Effector CD4-positive, alpha-beta T cell (primary cell): Measurements from ENCODE around the gene PIBF1.
"Not testable (repeated sequence)": the region's sequence is repeated elsewhere in the genome, so short reads cannot be mapped to it uniquely, and the experiment has no call there.

ENCODE experiments used
- DNase-seq: peaks from one replicate; pipeline ENCODE4 v3.0.0-alpha.2; 2020

Gene PIBF1

DNA sequence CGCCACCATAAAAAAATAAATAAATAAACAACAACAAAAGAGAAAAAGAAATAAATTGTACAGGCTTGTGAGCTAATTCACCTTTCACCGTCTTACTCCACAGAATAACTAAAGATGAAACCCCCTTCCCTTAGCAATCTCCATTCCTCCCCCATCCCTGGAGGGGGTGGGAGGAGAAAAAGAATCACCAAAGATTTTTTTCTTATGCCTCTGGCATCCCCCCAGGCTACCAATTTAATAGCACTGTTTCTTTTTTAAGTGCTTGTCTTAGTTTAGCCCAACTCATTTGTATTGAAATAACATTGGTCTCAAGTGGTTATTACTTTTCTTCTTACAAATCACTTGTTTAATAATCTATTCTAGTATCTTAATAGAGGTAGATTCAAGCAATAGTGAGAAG is 253.0 kb downstream of the PIBF1 start:
- no peak for DNase-seq

DNA sequence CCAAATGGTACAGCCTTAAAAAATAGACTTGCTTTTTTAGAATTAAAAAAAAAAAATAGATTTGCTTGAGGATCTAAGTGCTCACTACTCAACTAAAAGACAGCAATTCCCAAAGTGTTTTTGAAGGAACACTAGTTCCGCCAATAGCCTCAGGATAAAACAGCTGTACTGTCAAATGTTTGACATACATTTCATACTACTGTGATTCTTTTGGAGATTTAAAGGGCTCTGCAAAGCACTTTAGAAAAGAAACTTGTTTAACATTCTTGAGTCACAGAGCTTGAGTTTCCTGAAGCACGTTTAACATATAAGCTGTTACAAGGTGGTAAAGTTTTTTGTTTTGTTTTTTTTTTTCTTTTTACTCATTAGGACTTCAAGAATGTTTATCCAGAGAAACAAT is 253.7 kb downstream of the PIBF1 start:
- no peak for DNase-seq

GRCh38 chr13:73036566-73036965 is 254.6 kb downstream of the PIBF1 start:
- no peak for DNase-seq

- DNase-seq = no peak
These were observed 256.1 kb downstream of the PIBF1 start for GRCh38 chr13:73038064-73038463.

DNA sequence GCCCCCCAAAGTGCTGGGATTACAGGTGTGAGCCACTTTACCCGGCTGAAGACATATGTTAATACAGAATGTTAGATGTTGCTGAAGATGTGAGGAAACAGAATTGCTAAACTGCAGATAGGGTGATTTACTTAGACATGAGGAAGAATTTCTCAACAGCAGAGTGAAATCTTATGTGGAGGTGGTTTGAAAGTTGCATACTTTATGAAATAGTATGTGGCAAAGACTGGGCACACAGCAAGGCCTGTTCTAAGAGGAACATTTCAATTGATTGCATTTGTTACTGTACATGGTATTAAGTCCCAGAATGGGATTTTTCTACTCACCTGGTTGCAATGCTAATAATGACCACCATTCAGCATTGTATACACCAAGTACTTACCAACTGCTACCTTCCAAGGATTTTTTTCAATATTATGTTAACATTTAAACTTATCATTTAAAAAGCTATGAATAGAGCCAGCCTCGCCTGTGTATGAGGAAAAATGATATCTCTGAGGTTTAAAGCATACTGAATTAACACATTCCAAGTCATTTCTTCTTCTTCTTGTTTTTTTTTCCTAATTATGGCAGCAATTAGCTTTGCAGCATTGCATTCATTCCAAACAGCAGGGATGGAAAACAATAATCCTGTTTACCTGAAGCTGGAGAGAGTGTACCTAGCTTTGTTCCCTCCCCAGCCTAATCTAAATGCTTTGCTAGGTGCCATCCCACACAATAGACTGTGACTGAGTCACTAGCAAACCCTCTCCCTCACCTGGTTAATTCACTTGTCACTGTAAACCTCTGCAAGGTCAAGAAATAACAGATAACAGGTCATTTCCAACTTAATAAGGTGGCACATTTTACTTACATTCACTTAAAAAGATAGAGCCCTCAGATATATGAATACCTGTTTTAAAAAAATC is 257.5 kb downstream of the PIBF1 start:
- no peak for DNase-seq

DNA sequence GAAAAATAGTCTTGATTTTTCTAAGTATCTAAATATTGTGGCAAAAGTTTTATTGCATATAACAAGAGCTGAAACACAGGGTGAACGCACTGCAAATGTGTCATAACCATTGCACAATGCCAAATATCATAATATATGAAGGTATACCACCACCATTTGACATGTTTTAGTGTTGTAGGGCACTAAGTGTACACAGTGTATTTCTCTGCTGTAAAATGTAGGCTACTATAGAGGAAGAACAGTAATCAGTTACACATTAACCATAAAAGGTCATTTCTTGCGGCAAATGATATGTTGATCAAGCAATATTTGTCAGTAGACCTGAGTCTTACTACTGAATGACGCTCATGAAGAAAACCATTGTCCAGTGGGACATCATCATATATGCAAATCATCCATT is 258.6 kb downstream of the PIBF1 start:
- DNase-seq = no peak

DNA sequence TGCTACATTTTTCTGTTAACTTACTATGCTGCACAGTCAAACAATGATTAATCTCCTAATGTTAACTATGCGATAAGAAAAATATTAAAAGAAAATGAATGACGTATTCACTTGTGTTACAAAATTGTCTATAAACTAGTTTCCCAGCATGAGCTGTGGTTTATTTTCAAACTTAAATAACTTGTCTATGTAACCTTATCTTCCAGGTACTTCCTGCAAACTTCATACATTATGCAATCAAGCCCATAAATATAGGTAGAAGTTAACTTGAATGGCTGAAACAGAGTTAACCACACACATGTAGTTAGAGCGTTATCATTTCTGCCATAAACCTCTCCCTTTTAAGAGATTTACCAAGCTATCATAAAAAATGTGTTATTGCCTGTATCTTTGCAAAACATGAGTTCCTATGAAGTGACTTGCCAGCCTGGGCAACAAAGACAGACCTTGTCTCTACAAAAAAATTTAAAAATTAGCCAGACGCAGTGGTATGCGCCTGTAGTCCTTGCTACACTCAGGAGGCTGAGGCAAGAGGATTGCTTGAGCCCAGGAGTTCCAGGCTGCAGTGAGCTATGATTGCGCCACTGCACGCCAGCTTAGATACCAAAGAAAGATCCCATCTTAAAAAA is 259.1 kb downstream of the PIBF1 start:
- no peak for DNase-seq

GRCh38 chr13:73045031-73045430 is 263.1 kb downstream of the PIBF1 start:
- DNase-seq = no peak

- DNase-seq = not testable (repeated sequence)
These were observed 266.7 kb downstream of the PIBF1 start for GRCh38 chr13:73048615-73049014.

DNA sequence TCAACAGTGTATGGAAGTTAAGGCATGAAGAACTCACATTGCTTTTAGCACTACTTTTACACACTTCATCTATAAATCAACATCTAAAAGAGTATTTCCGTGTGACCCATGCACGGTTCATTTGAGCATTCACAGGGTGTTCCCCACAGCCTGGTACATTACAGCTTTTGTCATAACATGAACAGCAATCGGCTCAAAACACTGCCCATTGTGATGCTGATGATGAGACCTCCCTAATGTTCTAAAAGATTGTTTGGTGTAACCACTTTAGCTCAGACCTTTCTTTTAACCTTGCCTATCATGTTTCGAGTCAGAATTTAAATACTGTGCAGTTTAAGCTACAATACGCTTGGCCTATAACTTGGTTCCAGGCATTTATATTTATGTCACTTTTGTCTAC is 272.8 kb downstream of the PIBF1 start:
- no peak for DNase-seq

DNA sequence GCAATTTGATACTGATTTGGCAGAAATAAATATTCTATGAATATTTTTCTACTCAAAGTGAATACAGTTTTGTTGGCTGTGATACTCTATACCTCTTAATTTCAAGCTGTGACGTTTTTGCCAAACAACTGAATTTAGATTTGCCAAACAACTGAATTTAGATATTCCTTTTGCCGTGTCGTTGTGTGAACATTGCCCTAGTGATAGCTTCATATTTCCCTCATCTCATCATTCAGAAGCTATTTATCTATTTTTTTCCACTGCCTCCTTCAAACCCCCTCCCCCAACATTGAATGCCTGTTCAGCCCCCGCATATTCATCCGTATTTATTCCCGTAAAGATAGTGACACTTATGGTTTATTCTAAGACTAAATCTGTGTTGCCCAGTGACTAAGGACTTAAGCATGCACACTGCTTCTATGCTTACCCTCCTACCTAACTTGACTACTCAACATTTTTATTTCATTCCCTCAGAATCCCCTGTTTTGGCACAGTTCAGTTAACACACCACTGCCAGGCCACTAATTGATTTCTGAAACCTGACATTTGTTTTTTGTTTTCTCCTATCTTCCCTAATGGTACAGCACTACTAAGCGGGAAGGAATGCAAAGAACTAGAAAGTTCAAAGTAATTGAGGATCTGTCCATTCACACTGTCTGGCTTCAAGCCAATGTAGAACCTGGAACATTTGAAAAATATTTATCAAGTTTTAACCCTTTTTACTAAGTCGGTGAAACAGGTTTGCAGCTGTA is 274.1 kb downstream of the PIBF1 start:
- no peak for DNase-seq

DNA sequence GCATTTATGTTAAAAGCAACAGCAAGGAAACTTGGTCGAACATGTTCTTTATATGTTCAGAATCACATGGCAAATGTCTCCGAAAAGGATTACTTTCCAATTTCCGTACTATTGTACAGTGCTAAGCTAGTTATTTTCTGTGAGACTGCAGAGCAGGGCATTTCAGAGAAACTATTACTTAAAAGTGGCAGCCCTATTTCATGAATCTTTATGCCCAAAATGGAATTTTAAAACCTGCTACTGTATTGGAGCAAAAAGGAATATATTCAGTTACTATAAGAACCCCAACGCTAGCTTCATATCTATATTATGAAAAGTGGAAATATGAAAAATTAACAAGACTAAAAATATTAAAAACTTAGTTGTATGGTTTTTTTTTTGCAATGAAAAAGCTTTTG is 274.6 kb downstream of the PIBF1 start:
- DNase-seq = no peak

DNA sequence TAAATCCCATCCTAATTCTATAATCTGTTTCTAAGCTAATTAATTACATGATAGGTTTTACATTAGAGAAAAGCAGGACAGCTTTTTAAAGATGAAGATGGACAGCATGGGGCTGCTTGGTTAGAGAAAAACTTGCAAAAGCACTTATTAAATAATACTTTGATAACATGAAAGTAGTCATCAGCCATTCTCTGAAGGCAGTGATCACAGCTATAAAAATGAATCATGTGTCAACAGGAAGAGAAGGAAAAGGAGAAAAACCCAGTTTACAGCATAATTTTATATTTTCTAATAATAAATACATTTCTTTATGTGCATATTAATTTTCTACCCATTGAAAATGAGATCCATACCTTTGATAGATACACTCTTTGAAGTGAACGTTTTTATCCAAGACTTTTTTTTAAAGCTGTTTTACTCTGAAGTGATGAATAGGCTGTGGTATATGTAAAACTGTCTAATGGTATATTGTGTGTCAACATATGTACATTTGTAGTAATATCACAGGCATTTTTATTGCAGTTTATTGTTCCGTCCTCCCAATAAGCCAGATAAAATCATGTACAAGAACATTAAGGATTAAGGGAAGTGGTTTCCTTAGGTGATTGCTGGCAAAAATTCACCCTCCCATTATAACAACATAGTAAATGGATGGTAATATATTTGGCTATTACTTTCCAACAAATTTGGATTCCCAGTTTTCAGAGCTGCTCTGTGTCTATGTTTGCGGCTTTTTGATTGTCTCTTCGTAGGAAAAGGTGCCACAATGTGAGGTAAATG is 275.5 kb downstream of the PIBF1 start:
- DNase-seq = no peak

DNA sequence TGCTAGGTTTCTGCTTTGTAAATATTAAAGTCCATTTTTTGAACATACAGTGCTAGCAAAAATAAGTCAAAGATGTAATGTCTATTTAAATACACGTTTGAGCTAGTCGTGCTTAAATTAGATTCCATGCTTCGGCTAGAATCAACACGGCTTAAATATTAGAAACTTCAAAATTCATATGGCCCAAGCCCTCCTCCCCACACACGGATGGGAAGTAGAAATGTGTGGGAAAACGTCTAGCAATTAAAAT is 276.1 kb downstream of the PIBF1 start:
- DNase-seq = no peak

GRCh38 chr13:73058432-73058735 is 276.5 kb downstream of the PIBF1 start:
- no peak for DNase-seq

DNA sequence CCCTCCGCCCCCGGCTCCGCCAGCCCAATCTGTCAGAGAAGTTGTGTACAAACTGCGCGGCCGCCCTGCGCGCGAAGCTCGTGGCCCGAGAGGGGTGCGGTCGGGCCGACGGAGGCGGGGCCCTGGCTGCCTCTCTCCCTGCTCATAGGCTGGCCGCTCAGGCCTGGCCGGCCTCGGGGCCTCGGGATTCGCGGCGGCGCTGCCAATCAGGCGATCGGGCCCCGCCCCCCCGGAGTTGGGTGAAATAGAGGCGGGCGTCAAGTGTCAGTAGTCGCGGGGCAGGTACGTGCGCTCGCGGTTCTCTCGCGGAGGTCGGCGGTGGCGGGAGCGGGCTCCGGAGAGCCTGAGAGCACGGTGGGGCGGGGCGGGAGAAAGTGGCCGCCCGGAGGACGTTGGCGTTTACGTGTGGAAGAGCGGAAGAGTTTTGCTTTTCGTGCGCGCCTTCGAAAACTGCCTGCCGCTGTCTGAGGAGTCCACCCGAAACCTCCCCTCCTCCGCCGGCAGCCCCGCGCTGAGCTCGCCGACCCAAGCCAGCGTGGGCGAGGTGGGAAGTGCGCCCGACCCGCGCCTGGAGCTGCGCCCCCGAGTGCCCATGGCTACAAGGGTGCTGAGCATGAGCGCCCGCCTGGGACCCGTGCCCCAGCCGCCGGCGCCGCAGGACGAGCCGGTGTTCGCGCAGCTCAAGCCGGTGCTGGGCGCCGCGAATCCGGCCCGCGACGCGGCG is 277.0 kb downstream of the PIBF1 start, which contains the start of gene KLF5:
Gene KLF5, plus strand, starts transcription at position 270 of the 724 bp plus-strand sequence. Its CDS starts 323 bp downstream, at position 593.
- peak; percentile 86 for DNase-seq

GRCh38 chr13:73059460-73060250 is 277.7 kb downstream of the PIBF1 start:
- DNase-seq = peak; percentile 23

DNA sequence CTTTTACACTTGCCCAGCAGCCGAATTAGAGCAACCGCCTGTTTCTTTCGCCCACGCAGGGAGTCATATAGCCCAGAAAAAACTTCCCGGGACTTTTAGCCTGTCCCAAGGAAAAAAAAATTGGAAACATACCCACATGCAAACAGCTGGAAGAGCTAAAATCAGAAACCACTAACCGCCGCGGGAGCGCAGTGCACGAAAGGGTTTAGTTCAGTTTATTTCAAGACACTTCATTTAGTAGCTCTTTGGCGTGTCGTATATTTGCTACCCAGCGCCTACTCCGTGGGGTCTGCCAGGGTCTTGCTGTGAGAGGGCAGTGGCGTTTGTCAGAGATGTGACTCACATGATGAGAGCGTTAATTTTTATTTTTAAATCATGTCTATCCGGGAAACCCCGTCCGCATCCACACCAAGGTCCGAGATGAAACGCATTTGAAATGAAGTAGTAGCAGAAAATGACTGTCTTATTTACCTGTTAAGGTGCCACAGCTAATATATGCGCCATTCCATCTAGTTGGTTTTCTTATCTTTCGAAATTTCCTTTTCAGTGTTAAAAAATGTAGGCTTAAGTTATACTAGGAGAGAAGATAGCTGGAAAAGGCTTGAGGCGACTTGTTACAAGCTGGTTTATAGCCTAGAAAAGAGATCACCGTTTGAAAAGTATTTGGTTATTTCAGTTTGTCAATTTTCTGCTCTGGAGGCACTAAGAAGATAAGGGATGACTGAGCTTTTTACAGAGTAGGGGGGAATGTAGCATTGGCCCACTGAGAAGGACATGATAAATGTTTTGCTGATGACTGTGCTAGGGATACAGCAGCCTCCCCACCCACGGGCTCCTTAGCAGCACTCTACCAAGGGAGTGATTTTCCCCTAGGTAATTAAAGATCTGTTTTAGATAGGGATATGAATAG is 278.6 kb downstream of the PIBF1 start:
- no peak for DNase-seq

DNA sequence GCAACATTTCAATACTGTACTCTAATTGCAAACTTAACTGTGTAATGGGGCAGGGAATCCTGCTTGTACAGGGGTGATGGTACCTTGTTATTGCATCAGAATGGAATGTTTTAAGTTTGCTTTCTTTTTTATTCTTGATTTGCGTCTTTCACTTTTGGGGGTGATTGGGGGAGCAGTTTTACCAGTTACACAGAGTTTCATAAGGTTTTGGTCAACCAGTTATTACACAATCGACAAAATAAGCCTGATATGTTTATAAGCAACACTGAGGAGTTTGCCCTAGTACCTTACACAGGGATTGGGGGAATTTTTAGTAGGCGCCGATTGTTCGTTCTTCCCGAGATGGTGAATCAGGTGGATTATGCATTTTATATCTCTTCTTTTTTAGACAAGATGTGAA is 279.5 kb downstream of the PIBF1 start:
- DNase-seq = no peak

- no peak for DNase-seq
These were observed 279.9 kb downstream of the PIBF1 start for GRCh38 chr13:73061876-73062275.

DNA sequence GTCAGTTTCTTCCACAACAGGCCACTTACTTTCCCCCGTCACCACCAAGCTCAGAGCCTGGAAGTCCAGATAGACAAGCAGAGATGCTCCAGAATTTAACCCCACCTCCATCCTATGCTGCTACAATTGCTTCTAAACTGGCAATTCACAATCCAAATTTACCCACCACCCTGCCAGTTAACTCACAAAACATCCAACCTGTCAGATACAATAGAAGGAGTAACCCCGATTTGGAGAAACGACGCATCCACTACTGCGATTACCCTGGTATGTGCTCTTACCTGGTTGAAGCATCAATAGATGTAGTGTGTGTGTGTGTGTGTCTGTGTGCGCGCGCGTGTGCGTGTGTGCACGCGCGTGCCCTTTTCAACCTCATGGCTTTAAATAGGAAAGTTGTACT is 280.5 kb downstream of the PIBF1 start:
- no peak for DNase-seq
